Measurements from ENCODE around the gene NCCRP1.

NCCRP1 gene, protein sequence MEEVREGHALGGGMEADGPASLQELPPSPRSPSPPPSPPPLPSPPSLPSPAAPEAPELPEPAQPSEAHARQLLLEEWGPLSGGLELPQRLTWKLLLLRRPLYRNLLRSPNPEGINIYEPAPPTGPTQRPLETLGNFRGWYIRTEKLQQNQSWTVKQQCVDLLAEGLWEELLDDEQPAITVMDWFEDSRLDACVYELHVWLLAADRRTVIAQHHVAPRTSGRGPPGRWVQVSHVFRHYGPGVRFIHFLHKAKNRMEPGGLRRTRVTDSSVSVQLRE

DNA sequence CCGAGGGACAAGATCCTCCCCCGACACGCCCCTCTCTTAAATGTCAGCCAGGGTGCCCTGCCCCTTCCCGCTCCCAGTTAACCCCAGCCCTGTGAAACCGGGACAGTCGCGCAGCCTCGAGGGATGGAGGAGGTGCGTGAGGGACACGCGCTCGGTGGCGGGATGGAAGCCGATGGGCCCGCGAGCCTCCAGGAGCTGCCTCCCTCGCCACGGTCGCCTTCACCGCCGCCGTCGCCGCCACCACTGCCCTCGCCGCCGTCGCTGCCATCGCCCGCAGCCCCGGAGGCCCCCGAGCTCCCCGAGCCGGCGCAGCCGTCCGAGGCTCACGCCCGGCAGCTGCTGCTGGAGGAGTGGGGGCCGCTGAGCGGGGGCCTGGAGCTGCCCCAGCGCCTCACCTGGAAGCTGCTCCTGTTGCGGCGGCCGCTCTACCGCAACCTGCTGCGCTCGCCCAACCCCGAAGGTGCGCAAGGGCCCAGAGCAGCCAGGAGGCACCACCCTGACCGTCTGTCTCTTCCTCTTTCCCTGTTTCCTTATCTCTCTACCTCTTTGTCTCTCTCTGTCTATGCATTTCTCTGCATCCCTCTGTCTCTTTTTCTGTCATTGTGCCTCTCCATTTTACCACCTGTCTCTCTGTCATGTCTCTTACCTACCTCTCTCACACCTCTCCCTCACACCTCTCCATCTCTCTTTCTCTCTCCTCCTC, at the start of gene NCCRP1:
Gene NCCRP1, plus strand, starts transcription at position 105 of the 703 bp plus-strand sequence. Its CDS starts 19 bp downstream, at position 124.
- no peak for DNase-seq

DNA sequence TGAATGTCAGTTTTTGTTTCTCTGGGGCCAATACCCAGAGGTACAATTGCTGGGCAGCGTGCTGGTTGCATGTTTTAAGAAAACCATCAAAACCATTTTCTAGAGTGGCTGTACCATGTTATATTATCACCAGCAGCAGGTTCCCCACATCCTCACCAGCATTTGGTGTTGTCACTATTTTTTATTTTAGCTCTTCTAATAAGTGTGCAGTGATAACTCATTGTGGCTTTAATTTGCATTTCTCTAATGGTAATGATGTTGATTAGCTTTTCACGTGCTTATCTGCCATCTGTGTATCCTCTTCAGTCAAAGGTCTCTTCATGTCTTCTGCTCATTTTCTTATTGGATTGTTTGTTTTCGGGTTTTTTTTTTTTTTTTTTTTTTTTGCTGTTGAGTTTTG, 49.3 kb upstream of the NCCRP1 start:
- no peak for DNase-seq

GRCh38 chr19:39148939-39149529, 47.7 kb upstream of the NCCRP1 start:
- DNase-seq = no peak

DNA sequence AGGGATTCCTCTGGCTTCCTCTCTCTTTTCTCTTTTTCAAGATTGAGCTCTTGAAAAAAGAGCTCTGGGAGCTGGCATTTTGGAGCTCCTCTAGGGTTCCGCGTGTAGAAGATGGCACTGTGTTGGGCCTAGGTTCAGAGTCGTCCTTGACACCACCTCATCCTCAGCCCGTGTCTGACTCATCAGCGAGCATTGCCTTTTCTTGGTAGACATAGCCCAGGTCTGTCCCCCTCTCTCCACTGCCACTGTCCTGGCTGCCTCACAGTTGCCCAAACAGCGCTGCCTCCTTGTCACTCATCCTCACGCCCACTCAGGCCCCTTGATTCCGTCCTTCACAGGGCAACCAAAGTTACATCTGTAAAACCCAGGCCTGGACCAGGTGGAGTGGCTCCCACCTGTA, 46.5 kb upstream of the NCCRP1 start:
- no peak for DNase-seq

GRCh38 chr19:39150807-39151600, 45.8 kb upstream of the NCCRP1 start:
- no peak for DNase-seq

DNA sequence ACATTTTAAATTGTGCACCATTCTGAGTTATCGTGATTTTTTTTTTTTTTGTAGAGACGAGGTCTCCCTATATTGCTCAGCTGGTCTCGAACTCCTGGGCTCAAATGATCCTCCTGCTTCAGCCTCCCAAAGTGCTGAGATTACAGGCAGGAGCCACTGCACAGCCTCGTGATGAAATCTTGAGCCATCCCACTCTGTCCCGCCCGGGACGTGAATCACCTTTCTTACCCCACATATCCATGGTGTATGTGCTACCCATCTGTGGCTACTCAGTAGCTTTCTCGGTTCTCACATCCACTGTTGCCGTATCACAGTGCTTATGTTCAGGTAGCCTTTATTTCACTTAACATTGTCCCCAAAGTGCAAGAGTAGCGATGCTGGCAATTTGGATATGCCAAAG, 44.7 kb upstream of the NCCRP1 start:
- DNase-seq = no peak

DNA sequence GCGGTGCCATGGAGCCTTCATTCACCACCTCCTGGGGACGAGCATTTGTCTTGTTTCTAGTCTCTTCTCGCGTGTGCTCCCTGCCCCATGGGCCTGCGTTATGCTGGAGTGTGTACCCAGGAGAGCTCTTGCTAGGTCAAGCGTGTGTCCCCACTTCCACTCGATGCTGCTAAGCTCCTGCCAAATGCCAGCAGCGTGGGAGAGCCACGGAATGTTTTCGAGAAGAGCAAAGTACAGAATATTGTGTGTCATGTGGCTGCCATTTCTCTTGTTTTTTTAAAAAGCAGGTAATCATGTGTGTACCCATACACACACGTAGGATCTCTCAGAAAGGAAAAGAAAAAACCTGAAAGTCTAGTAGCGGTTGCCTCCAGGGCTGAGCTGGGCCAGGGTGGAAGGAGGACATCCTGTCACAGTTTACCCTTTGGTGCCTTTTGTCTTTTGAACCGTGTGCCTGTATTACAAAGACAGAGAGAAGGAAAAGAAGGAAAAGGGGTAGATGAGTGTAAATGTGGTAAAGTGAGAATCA, 42.6 kb upstream of the NCCRP1 start:
- no peak for DNase-seq

- no peak for DNase-seq
These were observed 42.1 kb upstream of the NCCRP1 start for GRCh38 chr19:39154629-39155100.

DNA sequence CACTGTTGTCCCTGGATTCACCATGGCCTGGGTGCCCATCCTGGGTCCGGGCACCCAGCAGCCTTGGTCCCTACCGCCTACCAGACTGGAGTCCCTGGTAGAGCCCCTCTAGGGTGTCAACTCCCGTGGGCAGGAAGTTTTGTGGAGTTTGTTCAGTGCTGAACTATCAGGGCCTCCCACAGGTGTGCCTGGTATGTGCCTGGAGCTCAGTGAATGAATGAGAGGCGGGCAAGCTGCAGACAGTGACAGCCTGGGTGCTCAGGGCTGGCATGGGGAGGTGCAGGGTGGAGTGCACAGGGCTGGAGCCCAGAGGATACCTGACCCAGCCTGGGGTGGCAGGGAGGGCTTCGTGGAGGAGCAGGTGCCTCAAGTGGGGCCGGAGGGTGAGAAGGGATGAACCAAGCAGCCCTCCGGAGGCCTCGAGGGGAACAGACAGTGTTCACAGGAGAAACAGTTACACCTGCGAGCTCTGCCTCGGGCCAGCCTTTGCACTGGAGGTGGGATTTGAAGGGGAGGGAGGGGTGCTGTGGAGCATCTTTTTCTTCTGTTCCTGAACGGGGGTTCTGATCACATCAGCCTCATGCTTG, 41.6 kb upstream of the NCCRP1 start:
- no peak for DNase-seq

GRCh38 chr19:39155741-39156140, 41.0 kb upstream of the NCCRP1 start:
- DNase-seq = no peak

DNA sequence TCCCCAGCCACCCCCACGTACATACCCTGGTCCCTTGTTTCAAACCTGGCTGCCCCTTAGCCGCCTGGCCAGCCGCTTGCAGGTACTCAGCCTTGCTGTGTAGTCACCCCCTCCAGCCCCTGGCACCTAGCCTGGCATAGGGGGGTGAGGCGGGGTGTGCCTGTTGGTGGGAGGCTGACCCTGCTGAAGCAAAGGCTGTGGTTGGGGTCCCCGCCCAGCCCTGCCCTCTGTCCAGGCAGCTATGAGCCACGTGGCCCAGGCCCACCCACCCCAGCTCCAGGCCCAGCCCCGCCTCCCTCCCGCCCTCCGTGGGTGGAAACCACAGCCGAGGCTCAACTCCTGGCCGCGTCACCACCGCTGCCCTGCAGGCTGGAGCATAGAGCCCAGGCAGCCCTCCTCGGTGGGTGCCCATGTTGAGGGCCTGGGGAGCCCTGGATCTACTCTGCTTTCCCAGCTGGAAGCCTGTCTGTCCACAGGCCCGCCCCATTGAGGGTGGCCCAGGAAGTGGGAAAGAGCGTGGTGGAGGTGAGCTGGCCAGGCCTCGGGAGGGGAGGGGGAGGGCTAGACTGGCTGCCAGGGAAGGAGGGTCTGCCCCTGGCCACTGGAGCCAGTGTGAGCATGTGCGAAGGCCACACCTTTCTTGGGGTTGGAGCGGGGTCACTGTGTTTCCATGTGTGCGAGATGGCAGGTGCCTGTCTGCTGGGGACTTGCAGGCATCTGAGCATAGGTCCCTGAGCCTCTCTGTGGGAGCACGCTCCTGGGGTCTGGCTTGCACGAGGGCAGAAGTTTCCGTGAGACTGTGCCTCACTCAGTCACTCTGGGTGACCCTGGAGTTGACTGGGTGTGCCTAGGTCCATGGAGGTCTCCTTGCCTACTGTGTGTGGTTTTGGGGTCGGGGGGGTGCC, 40.2 kb upstream of the NCCRP1 start:
- DNase-seq = no peak

GRCh38 chr19:39157275-39157996, 39.3 kb upstream of the NCCRP1 start:
- no peak for DNase-seq

- no peak for DNase-seq
These were observed 38.8 kb upstream of the NCCRP1 start for GRCh38 chr19:39157997-39158389.

- no peak for DNase-seq
These were observed 38.0 kb upstream of the NCCRP1 start for GRCh38 chr19:39158646-39159260.

DNA sequence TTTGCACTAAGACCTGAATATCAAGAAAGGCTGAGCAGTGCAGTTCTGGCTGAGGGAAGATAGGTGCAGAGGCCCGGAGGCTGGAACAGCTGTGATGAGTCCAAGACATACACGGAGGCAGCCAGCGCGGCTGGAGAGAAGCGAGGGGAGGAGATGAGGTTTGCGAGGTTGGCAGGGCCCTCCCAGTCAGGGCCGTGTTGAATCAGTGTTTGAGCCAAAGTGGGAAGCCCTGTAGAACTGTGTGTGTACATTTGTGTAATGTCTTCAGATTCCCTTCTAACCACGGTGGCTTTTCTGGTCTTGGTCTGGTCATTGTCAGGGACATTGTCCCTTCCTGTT, 36.3 kb upstream of the NCCRP1 start:
- no peak for DNase-seq

DNA sequence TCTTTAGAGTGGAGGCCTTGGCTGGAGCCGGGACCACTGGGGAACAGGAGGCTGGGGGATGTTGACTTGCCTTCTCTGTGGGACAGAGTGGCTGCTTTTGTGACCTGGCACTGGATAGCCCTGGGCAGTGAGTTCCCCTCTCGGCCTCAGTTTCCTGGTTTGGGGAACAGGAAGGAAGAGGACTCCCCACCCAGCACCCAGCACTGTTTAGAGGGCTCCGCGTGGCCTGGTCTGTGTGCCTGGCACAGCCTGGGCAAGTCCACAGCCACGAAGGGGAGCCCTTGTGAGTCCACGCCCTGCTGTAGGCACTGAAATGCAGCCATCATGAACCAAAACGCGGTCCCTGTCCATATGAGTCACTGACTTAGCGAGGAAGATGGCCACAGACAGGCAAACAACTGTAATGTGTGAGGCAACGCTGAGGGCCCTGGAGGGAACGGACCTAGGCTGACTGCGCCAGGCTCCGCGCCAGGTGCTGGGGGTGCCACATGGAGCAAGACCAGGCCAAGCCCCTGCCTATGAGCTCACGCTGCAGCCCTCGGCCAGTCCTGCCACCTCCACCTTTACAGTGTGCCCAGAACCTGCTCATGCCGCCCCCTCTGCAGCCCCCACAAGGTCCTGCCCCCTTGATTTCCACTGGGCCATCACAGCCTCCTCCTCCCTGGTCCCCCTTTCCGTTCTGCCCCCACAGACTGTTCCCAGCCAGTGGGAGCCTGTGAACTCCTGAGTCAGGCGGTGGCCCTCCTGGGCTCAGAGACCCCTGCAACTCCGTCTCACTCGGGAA, 35.7 kb upstream of the NCCRP1 start:
- DNase-seq = no peak

- no peak for DNase-seq
These were observed 34.2 kb upstream of the NCCRP1 start for GRCh38 chr19:39162441-39163043.

DNA sequence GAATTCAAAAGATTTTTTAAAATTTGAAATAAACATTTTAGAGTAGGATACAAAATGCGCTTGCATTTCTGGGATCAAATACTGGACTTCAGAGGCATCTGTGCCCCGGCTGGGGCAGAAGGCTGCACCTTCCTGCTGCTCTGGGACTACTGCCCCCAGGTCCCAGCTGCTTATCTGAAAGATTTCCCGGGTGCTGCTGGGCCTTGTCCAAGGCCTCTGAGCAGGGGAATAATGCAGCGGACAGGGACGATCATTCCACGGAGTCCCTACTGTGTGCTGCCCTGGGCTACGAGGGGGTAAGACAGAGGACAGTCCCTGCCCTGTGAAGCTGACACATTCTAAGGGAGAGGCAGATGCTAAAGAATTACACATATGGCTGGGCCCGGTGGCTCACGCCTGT, 33.1 kb upstream of the NCCRP1 start:
- no peak for DNase-seq

GRCh38 chr19:39164289-39164688, 32.5 kb upstream of the NCCRP1 start:
- no peak for DNase-seq

Measured in CD4-positive, alpha-beta T cell treated with Interleukin-4 for 4 hours (primary cell).